C4-2B (cell line): ENCODE measurements around the gene PACS2.

Experiments
- H3K27ac ChIP-seq: fragments of 450-650 bp; 2 replicates; pipeline ENCODE4 v1.5.1; 2017
- CTCF ChIP-seq: fragments of 450-650 bp; conservative IDR thresholded peaks from 2 replicates; pipeline ENCODE4 v1.5.1; 2017; ENCODE audit warnings: mild to moderate bottlenecking
- ZFX ChIP-seq: fragments of 450-650 bp; IDR thresholded peaks from 2 replicates; pipeline ENCODE4 v1.6.1; 2017

Gene PACS2

GRCh38 chr14:105385698-105386365 lies 71.3 kb downstream of the PACS2 start:
- no peak for TF ChIP-seq CTCF
- no peak for TF ChIP-seq ZFX
- H3K27ac ChIP-seq: no peak overlapping the region

- H3K27ac ChIP-seq: no peak overlapping the region
- no peak for TF ChIP-seq CTCF
These were observed 72.3 kb downstream of the PACS2 start for GRCh38 chr14:105386581-105387529.

- H3K27ac ChIP-seq: no peak overlapping the region
- TF ChIP-seq CTCF: no peak
- TF ChIP-seq ZFX: no peak
These were observed 73.0 kb downstream of the PACS2 start for GRCh38 chr14:105387530-105387922.

- no peak overlapping the region for H3K27ac ChIP-seq
- TF ChIP-seq CTCF: no peak
These were observed 73.8 kb downstream of the PACS2 start for GRCh38 chr14:105388110-105388951.

- no peak for TF ChIP-seq CTCF
- TF ChIP-seq ZFX: no peak
- H3K27ac ChIP-seq: no peak overlapping the region
These were observed 74.4 kb downstream of the PACS2 start for GRCh38 chr14:105388976-105389375.

GRCh38 chr14:105389534-105389933 lies 75.0 kb downstream of the PACS2 start:
- TF ChIP-seq CTCF: no peak
- no peak for TF ChIP-seq ZFX
- H3K27ac ChIP-seq: no peak overlapping the region
